GM18502 (cell line): ENCODE data around the gene XCL1.
"Not testable (repeated sequence)": the region's sequence is repeated elsewhere in the genome, so short reads cannot be mapped to it uniquely, and the experiment has no call there.

Source experiments
- ATAC-seq: cut with Tn5 transposase; IDR thresholded peaks from one replicate; pipeline ENCODE4 v1.9.1; 2021; ENCODE audit warnings: mild to moderate bottlenecking; ENCODE audit not compliant: unreplicated experiment, poor library complexity

The XCL1 gene

DNA sequence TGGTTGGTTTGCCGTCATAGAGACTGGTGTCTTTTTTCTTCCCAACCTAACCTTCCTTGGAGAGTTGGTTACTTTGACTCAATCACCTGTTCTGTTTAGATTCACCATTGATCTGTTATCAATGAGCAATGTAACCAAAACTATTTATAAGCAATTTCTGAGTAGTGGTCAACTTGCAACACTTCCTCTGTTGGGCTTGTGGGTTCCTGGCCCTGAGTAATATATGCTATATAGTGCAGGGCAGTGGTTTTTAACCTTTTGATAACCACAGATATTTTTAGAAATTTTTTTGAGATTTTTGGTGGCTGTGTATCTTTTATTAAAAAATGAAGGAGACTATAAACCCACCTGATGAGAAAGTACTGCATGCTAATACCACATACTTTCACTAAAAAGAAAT lies 9.4 kb upstream of the XCL1 start:
- no peak for ATAC-seq

DNA sequence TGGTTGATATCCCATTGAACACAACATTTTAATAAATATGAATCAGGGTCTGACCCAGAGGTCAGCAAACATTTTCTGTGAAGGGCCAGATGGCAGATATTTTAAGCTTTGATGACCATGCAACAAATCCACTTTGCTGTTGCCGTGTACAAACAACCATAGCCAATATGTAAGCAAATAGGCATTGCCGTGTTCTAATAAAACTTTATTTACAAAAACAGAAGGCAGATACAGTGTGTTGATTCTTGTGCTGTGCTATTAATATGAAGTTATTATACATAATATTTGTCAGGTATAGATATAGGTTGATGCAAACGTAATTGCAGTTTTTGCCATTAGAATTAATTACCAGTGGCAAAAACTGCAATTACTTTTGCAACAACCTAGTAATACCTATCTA lies 8.8 kb upstream of the XCL1 start:
- no peak for ATAC-seq

DNA sequence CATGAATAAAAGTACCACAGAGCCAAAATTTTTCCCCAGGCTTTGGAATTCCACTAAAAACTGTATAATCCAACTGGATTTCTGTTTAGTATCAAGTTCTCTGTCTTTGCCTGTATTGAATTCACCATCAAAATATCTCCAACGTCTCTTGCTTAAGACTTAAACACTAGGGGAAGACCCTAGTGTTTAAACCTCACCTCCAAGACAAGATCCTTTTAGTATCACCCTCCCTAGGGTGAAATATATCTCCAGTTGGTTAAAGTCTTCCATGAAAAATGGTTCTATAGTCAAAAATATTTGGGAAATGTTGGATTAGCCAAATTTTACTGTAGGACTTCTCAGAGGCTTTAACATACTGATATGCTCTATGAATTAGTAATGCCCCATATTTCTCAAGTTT lies 8.1 kb upstream of the XCL1 start:
- no peak for ATAC-seq

DNA sequence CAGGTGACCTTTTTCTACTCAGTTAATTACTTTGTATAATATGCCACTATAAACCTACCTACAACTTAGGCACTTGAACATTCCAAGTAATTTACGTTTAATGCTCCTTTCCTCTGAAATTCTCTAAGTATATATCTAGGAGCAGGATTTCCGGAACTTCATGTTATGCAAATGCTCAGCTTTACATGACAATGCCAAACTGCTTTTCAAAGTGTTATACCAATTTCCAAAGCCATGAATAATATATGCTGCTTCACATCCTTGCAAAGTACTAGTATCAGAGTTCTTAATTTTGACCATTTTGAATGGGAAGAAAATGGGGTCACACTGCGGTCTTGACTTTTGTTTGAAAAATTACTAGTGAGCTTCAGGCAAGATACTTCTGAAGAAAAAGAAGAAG lies 5.8 kb upstream of the XCL1 start:
- ATAC-seq, result no peak

DNA sequence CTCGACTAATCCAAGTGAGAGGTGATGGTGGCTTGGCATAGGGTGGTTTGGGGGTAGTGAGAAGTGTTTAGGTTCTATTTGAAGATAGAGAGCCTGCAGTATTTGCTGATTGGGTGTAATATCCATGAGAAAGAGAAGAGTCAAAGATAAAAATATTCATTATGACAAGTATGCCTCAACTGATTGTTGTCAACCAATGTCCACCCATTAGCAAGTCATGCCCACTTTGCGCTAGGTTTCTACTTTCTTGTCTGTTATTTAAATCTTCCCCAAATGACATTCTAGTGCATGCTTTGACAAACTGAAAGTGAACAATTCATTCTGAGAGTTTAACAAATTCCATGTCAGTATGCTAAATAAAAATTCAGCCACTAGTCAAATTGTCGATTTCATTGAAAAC lies 3.8 kb upstream of the XCL1 start:
- no peak for ATAC-seq

DNA sequence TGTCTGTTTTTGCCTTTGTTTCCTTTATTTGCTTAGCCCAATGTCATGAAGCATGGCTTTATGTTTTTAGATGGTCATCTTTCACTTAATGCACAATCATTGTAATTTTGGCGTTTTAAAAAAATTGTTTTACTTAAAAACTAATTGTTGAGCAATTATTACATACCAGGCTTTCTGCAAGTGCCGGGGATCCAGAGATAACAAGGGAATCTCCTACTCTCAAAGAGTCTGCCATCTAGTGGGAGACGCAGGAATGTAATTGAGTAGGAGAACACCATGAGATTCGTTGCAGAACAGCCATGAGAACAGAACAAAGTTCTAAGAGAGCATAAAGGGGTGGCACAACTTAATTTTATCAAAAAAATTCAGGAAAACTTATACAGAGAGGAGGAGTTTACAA lies 2.2 kb upstream of the XCL1 start:
- ATAC-seq, result not testable (repeated sequence)

- not testable (repeated sequence) for ATAC-seq
Observed at GRCh38 chr1:168578531-168579185, 2.3 kb downstream of the XCL1 start.

GRCh38 chr1:168580290-168580689 lies 3.9 kb downstream of the XCL1 start:
- ATAC-seq, result not testable (repeated sequence)

- ATAC-seq, result not testable (repeated sequence)
Observed at GRCh38 chr1:168580991-168581390, 4.6 kb downstream of the XCL1 start.

DNA sequence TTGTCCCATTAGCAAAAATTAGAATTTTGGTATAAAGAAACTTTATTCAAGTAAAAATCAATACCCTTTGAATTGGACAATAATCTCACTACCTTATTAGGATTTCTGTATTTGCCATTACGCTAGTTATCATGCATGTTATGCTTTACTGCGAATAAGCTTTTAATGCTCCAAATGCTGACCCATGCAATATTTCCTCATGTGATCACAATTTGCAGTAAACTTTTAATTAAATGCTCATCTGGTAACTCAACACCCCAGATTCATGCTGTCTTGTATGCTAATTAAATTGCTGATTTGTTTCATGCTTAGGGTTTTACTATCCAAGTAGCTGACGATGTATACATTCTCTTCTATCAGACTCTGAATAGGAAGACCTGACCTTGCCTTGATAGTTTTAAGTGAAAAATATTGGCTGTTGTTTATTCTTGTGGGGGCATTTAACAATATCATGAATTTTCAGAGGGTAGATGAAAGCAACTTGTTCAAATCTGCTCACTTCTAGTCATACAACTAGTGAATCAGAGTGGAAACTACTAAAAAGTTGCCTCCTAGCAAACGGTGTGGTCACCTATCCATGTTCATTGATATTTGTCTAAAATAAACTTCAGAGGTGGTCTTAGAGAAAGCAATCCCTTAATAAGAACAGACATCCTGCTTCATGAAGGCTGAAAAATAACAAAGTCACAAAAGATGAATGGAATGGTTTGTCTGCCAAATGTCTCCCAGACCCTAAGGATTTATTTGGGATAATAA lies 5.6 kb downstream of the XCL1 start:
- ATAC-seq, result no peak

DNA sequence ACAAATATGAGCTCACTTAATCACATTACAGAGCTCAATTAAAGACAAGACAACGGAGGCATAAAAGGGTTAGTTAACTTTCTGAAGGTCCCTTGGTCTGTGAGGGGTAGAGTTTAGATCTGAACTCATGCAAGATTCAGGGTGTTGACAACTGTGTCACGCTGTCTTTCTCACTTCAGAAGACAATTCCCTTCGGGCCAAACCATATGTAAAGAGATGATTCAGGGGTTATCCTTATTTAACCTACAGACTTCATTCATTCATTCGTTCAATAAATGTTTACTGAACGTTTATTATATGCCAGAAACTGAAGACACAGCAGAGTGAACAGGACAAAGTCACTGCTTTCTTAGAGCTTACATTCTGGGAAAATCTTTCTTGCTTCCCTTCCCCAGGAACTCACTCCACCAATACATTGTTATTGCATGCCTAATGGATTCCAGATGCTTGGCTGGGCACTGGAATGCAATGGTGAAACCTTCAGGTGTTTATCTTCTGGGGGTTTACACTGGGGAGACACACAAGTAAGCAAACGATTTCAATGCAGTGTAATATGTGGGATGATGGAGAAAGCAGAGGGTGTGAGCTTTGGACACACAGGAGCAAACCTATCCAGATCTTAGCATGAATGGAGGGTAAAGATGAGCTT lies 6.4 kb downstream of the XCL1 start:
- no peak for ATAC-seq

DNA sequence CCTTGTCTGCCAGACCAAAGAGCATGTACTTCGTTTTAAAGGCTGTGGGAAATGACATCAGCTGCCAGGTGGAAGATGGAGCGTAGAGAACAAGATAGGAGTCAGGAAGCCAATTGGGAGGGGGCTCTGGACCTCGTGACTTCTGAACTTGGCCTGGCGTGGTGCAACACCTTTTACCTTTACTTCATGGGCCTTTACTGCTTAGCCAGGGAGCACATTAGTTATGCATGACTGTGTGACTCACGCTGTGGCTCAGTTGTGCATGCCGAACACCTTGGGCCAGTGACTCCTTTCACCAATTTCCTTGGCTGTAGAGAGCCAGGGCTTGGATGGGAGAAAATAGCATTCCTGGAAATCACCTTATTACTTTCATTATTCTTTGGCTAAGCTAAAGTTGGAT lies 7.2 kb downstream of the XCL1 start:
- ATAC-seq, result no peak

GRCh38 chr1:168585191-168585590 lies 8.8 kb downstream of the XCL1 start:
- ATAC-seq, result no peak

DNA sequence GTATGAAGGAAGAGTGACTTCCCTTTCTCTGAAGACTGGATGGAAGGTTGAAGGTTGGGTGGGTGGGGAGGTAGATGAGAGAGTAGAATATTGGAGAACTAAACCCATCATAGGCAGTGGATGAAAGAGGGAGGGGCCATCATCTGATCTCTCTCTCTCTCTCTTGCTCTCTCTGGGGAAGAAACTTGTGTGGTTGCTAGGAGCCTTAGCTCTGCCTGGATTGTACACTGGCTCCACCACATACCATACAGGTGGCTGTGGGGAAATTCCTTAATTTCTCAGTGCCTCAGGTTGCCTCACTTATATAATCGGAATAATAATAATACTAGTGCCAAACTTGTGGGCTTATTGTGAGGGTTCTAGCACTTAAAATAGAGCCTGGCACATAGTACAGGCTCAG lies 9.5 kb downstream of the XCL1 start:
- ATAC-seq, result no peak

GRCh38 chr1:168589167-168589566 lies 12.8 kb downstream of the XCL1 start:
- ATAC-seq, result no peak

GRCh38 chr1:168591066-168591465 lies 14.7 kb downstream of the XCL1 start:
- no peak for ATAC-seq

DNA sequence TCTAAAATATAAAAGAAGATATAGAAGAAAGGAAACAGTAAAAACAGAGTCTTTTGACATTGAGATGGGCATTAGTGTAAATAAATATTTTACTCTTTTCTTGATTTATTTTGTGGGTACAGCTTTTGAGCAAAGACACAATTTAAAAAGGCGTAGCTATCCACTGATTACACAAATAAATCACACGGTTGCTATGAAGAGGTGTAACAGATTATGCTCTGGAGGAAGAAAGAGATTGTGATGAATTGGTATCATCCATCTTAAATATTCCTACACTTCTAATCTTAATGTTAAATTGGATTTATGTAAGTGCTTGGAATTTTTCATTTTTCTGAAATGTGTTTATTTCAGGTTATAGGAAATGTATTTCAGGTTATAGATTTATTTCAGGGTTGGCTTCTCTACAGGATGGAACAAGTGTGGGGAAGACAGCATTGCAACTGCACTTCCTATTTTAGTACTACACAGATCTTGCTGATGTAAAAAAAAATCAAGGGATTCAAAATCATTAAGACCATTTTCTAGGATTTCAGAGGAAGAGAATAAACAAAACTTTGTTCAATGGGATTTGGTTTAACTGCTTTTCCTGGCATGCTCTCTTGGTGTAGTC lies 15.3 kb downstream of the XCL1 start:
- no peak for ATAC-seq

DNA sequence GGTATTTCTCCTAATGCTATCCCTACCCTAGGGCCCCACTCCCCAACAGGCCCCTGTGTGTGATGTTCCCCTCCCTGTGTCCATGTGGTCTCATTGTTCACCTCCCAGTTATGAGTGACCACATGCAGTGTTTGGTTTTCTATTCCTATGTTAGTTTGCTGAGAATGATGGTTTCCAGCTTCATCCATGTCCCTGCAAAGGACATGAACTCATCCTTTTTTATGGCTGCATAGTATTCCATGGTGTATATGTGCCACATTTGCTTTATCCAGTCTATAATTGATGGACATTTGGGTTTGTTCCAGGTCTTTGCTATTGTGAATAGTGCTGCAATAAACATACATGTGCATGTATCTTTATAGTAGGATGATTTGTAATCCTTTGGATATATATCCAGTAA lies 19.0 kb downstream of the XCL1 start:
- not testable (repeated sequence) for ATAC-seq

DNA sequence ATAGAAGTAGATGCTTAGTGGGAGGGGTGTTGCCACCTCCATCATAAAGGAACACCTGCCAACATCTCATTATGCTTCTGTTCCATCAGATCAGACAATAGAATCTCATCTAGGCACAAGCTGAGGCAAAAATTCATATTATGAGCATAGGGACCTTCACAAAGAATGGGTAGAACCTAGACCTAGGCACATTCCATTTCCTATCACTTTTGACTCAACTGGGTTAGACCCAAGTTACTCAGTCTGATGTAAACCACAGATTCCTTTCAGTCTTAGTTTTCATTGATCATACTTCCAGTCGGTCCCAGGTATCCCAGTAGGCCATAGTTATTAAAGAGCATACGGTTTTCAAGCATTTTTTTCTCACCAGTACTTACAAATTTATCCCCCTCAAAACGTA lies 21.7 kb downstream of the XCL1 start:
- no peak for ATAC-seq

DNA sequence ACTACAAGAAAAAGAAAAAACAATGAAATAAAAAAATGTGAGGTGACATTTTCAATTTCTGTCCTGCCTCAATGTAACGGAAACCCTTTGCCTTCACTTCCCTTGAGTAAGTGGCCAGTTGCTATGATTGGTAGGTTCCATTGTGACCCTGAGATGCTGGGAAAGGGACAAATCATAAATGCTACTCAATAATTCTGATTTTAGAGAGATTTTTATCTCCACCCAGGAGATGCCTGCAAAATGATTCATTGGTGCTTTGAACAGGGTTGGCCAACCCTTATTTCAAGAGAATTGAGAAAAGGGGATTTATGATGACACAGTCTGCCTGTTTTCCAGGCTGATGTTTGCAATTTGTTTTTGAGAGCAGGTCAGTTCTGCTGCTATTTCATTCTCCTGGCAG lies 22.5 kb downstream of the XCL1 start:
- no peak for ATAC-seq

- no peak for ATAC-seq
Observed at GRCh38 chr1:168599641-168600040, 23.2 kb downstream of the XCL1 start.
